Mesenchymal stem cell (in vitro differentiated cells and primary cell): ENCODE measurements around the gene MROH2B.

Experiments
- DNase-seq: peaks from one replicate; pipeline ENCODE4 v3.0.0-alpha.2; 2013
- H2AFZ ChIP-seq: one replicate; pipeline ENCODE4 v1.6.1; 2013; ENCODE audit warnings: low read depth, mild to moderate bottlenecking, control low read depth, inconsistent platforms, low read length, moderate library complexity
- H2AK5ac ChIP-seq: 2 replicates; pipeline ENCODE4 v1.6.1; 2013; ENCODE audit warnings: low read length, moderate library complexity, mild to moderate bottlenecking, inconsistent platforms; ENCODE audit not compliant: severe bottlenecking
- H2BK120ac ChIP-seq: one replicate; pipeline ENCODE4 v1.6.1; 2013; ENCODE audit warnings: low read depth, mild to moderate bottlenecking, inconsistent platforms, low read length, moderate library complexity
- H2BK12ac ChIP-seq, 2 experiments: one replicate each; pipeline ENCODE4 v1.6.1; 2013; ENCODE audit warnings: inconsistent platforms in 2 of 2, low read length in 2 of 2, mild to moderate bottlenecking in 2 of 2, moderate library complexity in 2 of 2, control low read depth in 1 of 2
- H2BK15ac ChIP-seq: one replicate; pipeline ENCODE4 v1.6.1; 2013; ENCODE audit warnings: mild to moderate bottlenecking, low read depth, inconsistent platforms; ENCODE audit not compliant: poor library complexity, severe bottlenecking
- H2BK5ac ChIP-seq: 2 replicates; pipeline ENCODE4 v1.6.1; 2013; ENCODE audit warnings: low read depth, mild to moderate bottlenecking, low read length, control low read depth, inconsistent platforms; ENCODE audit not compliant: poor library complexity, severe bottlenecking
- H3K14ac ChIP-seq, 2 experiments: one replicate each; pipeline ENCODE4 v1.6.1; 2013; ENCODE audit warnings: inconsistent platforms in 2 of 2, low read length in 2 of 2, control low read depth in 1 of 2, mild to moderate bottlenecking in 1 of 2, moderate library complexity in 1 of 2
- H3K18ac ChIP-seq, 2 experiments: one replicate each; pipeline ENCODE4 v1.6.1; 2013; ENCODE audit warnings: inconsistent platforms in 2 of 2, low read length in 2 of 2, control low read depth in 1 of 2, low read depth in 1 of 2, mild to moderate bottlenecking in 1 of 2
- H3K23ac ChIP-seq, 2 experiments: one replicate each; pipeline ENCODE4 v1.6.1; 2013; ENCODE audit warnings: inconsistent platforms in 2 of 2, low read length in 2 of 2, mild to moderate bottlenecking in 2 of 2, moderate library complexity in 2 of 2, control low read depth in 1 of 2
- H3K27ac ChIP-seq: 2 replicates; pipeline ENCODE4 v1.5.1; 2013; ENCODE audit warnings: mild to moderate bottlenecking, moderate library complexity, low read length, control low read depth, inconsistent platforms; ENCODE audit not compliant: poor library complexity, severe bottlenecking
- H3K27me3 ChIP-seq, 2 experiments: 2 replicates each; pipeline versions ENCODE4 v1.6.1 to v1.7.0; 2013; ENCODE audit warnings: low read length in 2 of 2, mild to moderate bottlenecking in 2 of 2, moderate library complexity in 2 of 2, control low read depth in 1 of 2, inconsistent platforms in 1 of 2; ENCODE audit not compliant: control insufficient read depth in 1 of 2, insufficient read depth in 1 of 2
- H3K36me3 ChIP-seq, 2 experiments: 2 replicates each; pipeline versions ENCODE4 v1.6.1 to v1.7.0; 2013; ENCODE audit warnings: low read length in 2 of 2, control low read depth in 1 of 2, inconsistent platforms in 1 of 2, low read depth in 1 of 2, mild to moderate bottlenecking in 1 of 2; ENCODE audit not compliant: insufficient read depth in 2 of 2, control insufficient read depth in 1 of 2
- H3K4ac ChIP-seq, 2 experiments: one replicate each; pipeline ENCODE4 v1.6.1; 2013; ENCODE audit warnings: inconsistent platforms in 2 of 2, low read length in 2 of 2, mild to moderate bottlenecking in 2 of 2, moderate library complexity in 2 of 2, control low read depth in 1 of 2, low read depth in 1 of 2
- H3K4me1 ChIP-seq: 2 replicates; pipeline ENCODE4 v1.6.1; 2013; ENCODE audit warnings: low read depth, low read length, control low read depth; ENCODE audit not compliant: control insufficient read depth, insufficient read depth
- H3K4me2 ChIP-seq: 2 replicates; pipeline ENCODE4 v1.6.1; 2013; ENCODE audit warnings: low read length, mild to moderate bottlenecking, inconsistent platforms; ENCODE audit not compliant: poor library complexity, severe bottlenecking
- H3K4me3 ChIP-seq, 2 experiments: 2 replicates each; pipeline versions ENCODE4 v1.5.1 to v1.7.0; 2013; ENCODE audit warnings: low read length in 2 of 2, mild to moderate bottlenecking in 2 of 2, control low read depth in 1 of 2, low read depth in 1 of 2; ENCODE audit not compliant: insufficient read depth in 1 of 2
- H3K79me1 ChIP-seq: replicated peaks from 2 replicates; pipeline ENCODE4 v1.6.1; 2013; ENCODE audit warnings: mild to moderate bottlenecking, control low read depth, low read length, inconsistent platforms; ENCODE audit not compliant: poor library complexity, severe bottlenecking
- H3K9ac ChIP-seq: 2 replicates; pipeline ENCODE4 v1.7.0; 2013; ENCODE audit warnings: mild to moderate bottlenecking, low read length, moderate library complexity
- H3K9me3 ChIP-seq: 2 replicates; pipeline ENCODE4 v1.7.0; 2013; ENCODE audit warnings: mild to moderate bottlenecking, low read length; ENCODE audit not compliant: control insufficient read depth
- H4K8ac ChIP-seq: one replicate; pipeline ENCODE4 v1.6.1; 2013; ENCODE audit warnings: inconsistent platforms, mild to moderate bottlenecking, low read length, moderate library complexity
- H4K91ac ChIP-seq: one replicate; pipeline ENCODE4 v1.6.1; 2013; ENCODE audit warnings: mild to moderate bottlenecking, low read length, inconsistent platforms
- WGBS: methylation state at CpG from one replicate; pipeline ENCODE4 v1.1.7; 2013; ENCODE audit warnings: mixed read lengths; 5-methylcytosine and 5-hydroxymethylcytosine counted together

The MROH2B gene

GRCh38 chr5:40960037-40960436 lies 111.1 kb downstream of the MROH2B start:
- H2BK120ac ChIP-seq, result no peak overlapping the region
- H3K27ac ChIP-seq, result no peak overlapping the region
- H3K27me3 ChIP-seq, result no peaks in the 10 kb centered on the region
- peaks cover 28% of the 10 kb centered on the region for H3K9me3 ChIP-seq
- H3K23ac ChIP-seq, result no peak overlapping the region
- H2BK12ac ChIP-seq, result no peak overlapping the region
- H4K91ac ChIP-seq, result no peak overlapping the region
- no peak overlapping the region for H2BK15ac ChIP-seq
- H3K4me3 ChIP-seq, result no peak overlapping the region
- H2AK5ac ChIP-seq, result no peak overlapping the region
- no peaks in the 10 kb centered on the region for H3K79me1 ChIP-seq
- H3K4ac ChIP-seq, result no peak overlapping the region
- no peak overlapping the region for H4K8ac ChIP-seq
- H2AFZ ChIP-seq, result no peak overlapping the region
- no peaks in the 10 kb centered on the region for H3K4me1 ChIP-seq
- no peak overlapping the region for H2BK5ac ChIP-seq
- no peak overlapping the region for H3K14ac ChIP-seq
- H3K18ac ChIP-seq, result no peak overlapping the region
- H3K36me3 ChIP-seq, result no peaks in the 10 kb centered on the region
- no peak overlapping the region for H3K4me2 ChIP-seq
- no peak for DNase-seq
- WGBS, result 85% methylated on average over 1 of the region's 1 CpG
- H3K9ac ChIP-seq, result no peak overlapping the region

- no peaks in the 10 kb centered on the region for H3K36me3 ChIP-seq
- H3K9me3 ChIP-seq, result peaks cover 28% of the 10 kb centered on the region
- H3K4me2 ChIP-seq, result no peak overlapping the region
- no peak overlapping the region for H4K91ac ChIP-seq
- no peak overlapping the region for H3K18ac ChIP-seq
- H3K79me1 ChIP-seq, result no peaks in the 10 kb centered on the region
- no peak overlapping the region for H2AFZ ChIP-seq
- H2BK5ac ChIP-seq, result no peak overlapping the region
- no peak overlapping the region for H3K23ac ChIP-seq
- no peaks in the 10 kb centered on the region for H3K27me3 ChIP-seq
- H3K4ac ChIP-seq, result no peak overlapping the region
- no peak overlapping the region for H3K4me3 ChIP-seq
- no peak overlapping the region for H2BK12ac ChIP-seq
- H4K8ac ChIP-seq, result no peak overlapping the region
- no peak for DNase-seq
- no peak overlapping the region for H3K9ac ChIP-seq
- no peak overlapping the region for H2BK15ac ChIP-seq
- no peak overlapping the region for H3K14ac ChIP-seq
- H2AK5ac ChIP-seq, result no peak overlapping the region
- 89% methylated on average over 1 of the region's 5 CpGs for WGBS
- H3K4me1 ChIP-seq, result no peaks in the 10 kb centered on the region
- no peak overlapping the region for H3K27ac ChIP-seq
- H2BK120ac ChIP-seq, result no peak overlapping the region
Measured at GRCh38 chr5:40958811-40959210, 112.3 kb downstream of the MROH2B start.

- H3K4me1 ChIP-seq, result no peaks in the 10 kb centered on the region
- H3K18ac ChIP-seq, result no peak overlapping the region
- no peak overlapping the region for H4K8ac ChIP-seq
- no peak overlapping the region for H2AK5ac ChIP-seq
- H3K27ac ChIP-seq, result no peak overlapping the region
- H4K91ac ChIP-seq, result no peak overlapping the region
- H3K4ac ChIP-seq, result no peak overlapping the region
- no peak overlapping the region for H2BK5ac ChIP-seq
- no peaks in the 10 kb centered on the region for H3K36me3 ChIP-seq
- no peak overlapping the region for H3K23ac ChIP-seq
- H3K4me3 ChIP-seq, result no peak overlapping the region
- H2BK120ac ChIP-seq, result no peak overlapping the region
- H3K4me2 ChIP-seq, result no peak overlapping the region
- H3K79me1 ChIP-seq, result no peaks in the 10 kb centered on the region
- peaks cover 28% of the 10 kb centered on the region for H3K9me3 ChIP-seq
- H2BK12ac ChIP-seq, result no peak overlapping the region
- no peak overlapping the region for H2AFZ ChIP-seq
- no peak overlapping the region for H2BK15ac ChIP-seq
- no peak overlapping the region for H3K9ac ChIP-seq
- no peak overlapping the region for H3K14ac ChIP-seq
- WGBS, result 88% methylated on average over 2 of the region's 3 CpGs
- no peak for DNase-seq
- H3K27me3 ChIP-seq, result no peaks in the 10 kb centered on the region
Measured at GRCh38 chr5:40957048-40957447, 114.1 kb downstream of the MROH2B start.

- WGBS, result 92% methylated on average over 3 of the region's 5 CpGs
Measured at GRCh38 chr5:40955313-40955712, 115.8 kb downstream of the MROH2B start.

More at GRCh38 chr5:40955313-40955712, 115.8 kb downstream of the MROH2B start:
- H4K8ac ChIP-seq, result no peak overlapping the region
- no peak overlapping the region for H3K14ac ChIP-seq
- no peaks in the 10 kb centered on the region for H3K4me1 ChIP-seq
- peaks cover 22% of the 10 kb centered on the region for H3K9me3 ChIP-seq
- H3K18ac ChIP-seq, result no peak overlapping the region
- H3K9ac ChIP-seq, result no peak overlapping the region
- H3K36me3 ChIP-seq, result no peaks in the 10 kb centered on the region
- H3K23ac ChIP-seq, result no peak overlapping the region
- no peak overlapping the region for H2BK12ac ChIP-seq
- no peak for DNase-seq
- no peak overlapping the region for H2AFZ ChIP-seq
- H4K91ac ChIP-seq, result no peak overlapping the region
- no peak overlapping the region for H2AK5ac ChIP-seq
- H3K79me1 ChIP-seq, result no peaks in the 10 kb centered on the region
- H2BK5ac ChIP-seq, result no peak overlapping the region
- no peaks in the 10 kb centered on the region for H3K27me3 ChIP-seq
- no peak overlapping the region for H3K27ac ChIP-seq
- H2BK120ac ChIP-seq, result no peak overlapping the region
- H2BK15ac ChIP-seq, result no peak overlapping the region
- no peak overlapping the region for H3K4me3 ChIP-seq
- H3K4me2 ChIP-seq, result no peak overlapping the region
- no peak overlapping the region for H3K4ac ChIP-seq
